A673 (cell line): ENCODE data around the gene CDH4. TPM values are rescaled to one million over a fixed set of nuclear protein-coding genes. Genes with fewer than 3 reads are reported as not detected.

ENCODE experiments used
- BruUV-seq: library from RNA; stranded (reverse); fragments of 400-500 nt; replicated peaks from 2 replicates; lab custom pipeline; 2021; lab: Mats Ljungman, UMichigan
- CTCF ChIA-PET: fragments of 300-600 bp; sonication (Branson Sonifier 250); formaldehyde crosslinking; loops from one replicate; lab custom pipeline; 2022; ENCODE audit warnings: antibody characterized with exemption; lab: Charles Lee
- POLR2A ChIA-PET: fragments of 300-600 bp; sonication (Branson Sonifier 250); formaldehyde crosslinking; loops from one replicate; lab custom pipeline; 2022; ENCODE audit warnings: antibody characterized with exemption; ENCODE audit not compliant: low non-redundant PET; lab: Charles Lee
- DNase-seq: peaks from one replicate; pipeline ENCODE4 v3.0.0-alpha.2; 2015; ENCODE audit warnings: low spot score
- H3K27ac ChIP-seq: fragments of 200-600 bp; sonication (generic); 2 replicates; pipeline ENCODE4 v1.5.1; 2016; ENCODE audit warnings: mixed run types, low read depth, mild to moderate bottlenecking, mixed read lengths, antibody characterized with exemption, low read length; ENCODE audit not compliant: poor library complexity, severe bottlenecking
- H3K27me3 ChIP-seq: fragments of 200-600 bp; sonication (generic); replicated peaks from 2 replicates; pipeline ENCODE4 v1.6.1; 2017; ENCODE audit warnings: mixed run types, low read depth, mild to moderate bottlenecking, mixed read lengths, antibody characterized with exemption, low read length; ENCODE audit not compliant: insufficient read depth, poor library complexity
- H3K36me3 ChIP-seq: fragments of 200-600 bp; sonication (generic); 2 replicates; pipeline ENCODE4 v1.6.1; 2016; ENCODE audit warnings: mixed run types, mild to moderate bottlenecking, mixed read lengths, antibody characterized with exemption, low read length; ENCODE audit not compliant: insufficient read depth, poor library complexity, severe bottlenecking
- H3K4me1 ChIP-seq: fragments of 200-600 bp; sonication (generic); 2 replicates; pipeline ENCODE4 v1.6.1; 2017; ENCODE audit warnings: mixed run types, mild to moderate bottlenecking, mixed read lengths, antibody characterized with exemption, low read length; ENCODE audit not compliant: insufficient read depth, poor library complexity, severe bottlenecking
- H3K4me3 ChIP-seq: fragments of 200-600 bp; sonication (generic); 2 replicates; pipeline ENCODE4 v1.5.1; 2016; ENCODE audit warnings: low read depth, mixed run types, mild to moderate bottlenecking, mixed read lengths, low read length; ENCODE audit not compliant: poor library complexity, severe bottlenecking
- H3K9me3 ChIP-seq: fragments of 200-600 bp; sonication (generic); 2 replicates; pipeline ENCODE4 v1.6.1; 2016; ENCODE audit warnings: mixed run types, low read depth, mild to moderate bottlenecking, mixed read lengths, antibody characterized with exemption, low read length; ENCODE audit not compliant: poor library complexity, severe bottlenecking
- EZH2 ChIP-seq: fragments of 200-600 bp; sonication (generic); IDR thresholded peaks from 2 replicates; pipeline ENCODE4 v1.6.1; 2017; ENCODE audit warnings: borderline replicate concordance, low read depth, mild to moderate bottlenecking, mixed read lengths, antibody characterized with exemption, low read length; ENCODE audit not compliant: poor library complexity, severe bottlenecking
- intact Hi-C: fragments of 100-400 bp; cut with micrococcal nuclease; formaldehyde crosslinking; loops from one replicate; pipeline ENCODE4 v1.10.0; 2022; ENCODE audit not compliant: unreplicated experiment
- total RNA-seq: library from RNA; stranded (reverse); gene quantifications from 2 replicates; pipeline ENCODE4 v1.2.3, GENCODE V29; 2021
- TF ChIP-seq, protein P1 (sequence below): fragments of 300-800, 200-600 bp; sonication (generic); conservative IDR thresholded peaks from 2 replicates; pipeline ENCODE4 v1.5.1; 2017; ENCODE audit warnings: low read depth, mild to moderate bottlenecking, antibody characterized with exemption, low read length, moderate library complexity, mixed read lengths

CDH4 gene
- total RNA-seq, 1 experiment from 2014 or later: 8.3 TPM

DNA sequence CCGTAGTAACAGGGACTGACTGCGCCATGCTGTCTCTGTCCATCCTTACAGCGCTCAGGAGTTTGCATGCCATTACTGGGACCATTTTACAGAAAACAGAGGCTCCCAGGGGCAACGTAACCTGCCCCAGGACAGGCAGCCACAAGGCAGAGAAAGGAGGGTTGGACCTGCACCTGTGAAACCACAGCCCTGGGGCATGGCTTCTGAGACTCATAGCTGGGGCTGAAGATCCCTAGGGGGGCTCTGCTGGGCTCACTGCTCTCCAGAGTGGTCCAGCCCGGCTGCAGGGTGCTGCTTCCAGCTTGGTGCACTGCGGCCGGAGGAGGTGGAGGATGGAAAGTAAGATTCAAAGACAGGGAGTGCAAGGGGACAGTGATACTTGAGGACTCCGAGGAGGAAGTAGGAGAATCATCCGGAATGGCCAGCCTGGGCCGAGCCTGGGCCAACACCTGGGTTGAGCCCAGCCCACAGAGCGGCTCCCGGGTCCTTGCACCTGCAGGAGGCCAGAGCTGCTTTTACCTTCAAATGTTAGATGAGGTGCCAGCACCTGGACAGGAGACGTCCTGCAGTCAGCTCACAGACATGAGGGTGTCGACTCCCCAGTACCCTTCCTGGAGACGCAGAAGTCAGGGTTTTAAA is 183.2 kb downstream of the CDH4 start:
- no peak overlapping the region for H3K4me3 ChIP-seq
- ChIA-PET POLR2A (no interaction called here), CTCF (no interaction called here)
- H3K27me3 ChIP-seq: no peaks in the 10 kb centered on the region
- H3K36me3 ChIP-seq: no peaks in the 10 kb centered on the region
- no peak for DNase-seq
- TF ChIP-seq, protein P1, sequence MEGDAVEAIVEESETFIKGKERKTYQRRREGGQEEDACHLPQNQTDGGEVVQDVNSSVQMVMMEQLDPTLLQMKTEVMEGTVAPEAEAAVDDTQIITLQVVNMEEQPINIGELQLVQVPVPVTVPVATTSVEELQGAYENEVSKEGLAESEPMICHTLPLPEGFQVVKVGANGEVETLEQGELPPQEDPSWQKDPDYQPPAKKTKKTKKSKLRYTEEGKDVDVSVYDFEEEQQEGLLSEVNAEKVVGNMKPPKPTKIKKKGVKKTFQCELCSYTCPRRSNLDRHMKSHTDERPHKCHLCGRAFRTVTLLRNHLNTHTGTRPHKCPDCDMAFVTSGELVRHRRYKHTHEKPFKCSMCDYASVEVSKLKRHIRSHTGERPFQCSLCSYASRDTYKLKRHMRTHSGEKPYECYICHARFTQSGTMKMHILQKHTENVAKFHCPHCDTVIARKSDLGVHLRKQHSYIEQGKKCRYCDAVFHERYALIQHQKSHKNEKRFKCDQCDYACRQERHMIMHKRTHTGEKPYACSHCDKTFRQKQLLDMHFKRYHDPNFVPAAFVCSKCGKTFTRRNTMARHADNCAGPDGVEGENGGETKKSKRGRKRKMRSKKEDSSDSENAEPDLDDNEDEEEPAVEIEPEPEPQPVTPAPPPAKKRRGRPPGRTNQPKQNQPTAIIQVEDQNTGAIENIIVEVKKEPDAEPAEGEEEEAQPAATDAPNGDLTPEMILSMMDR: no peak
- no peak for TF ChIP-seq EZH2
- intact Hi-C loops: no loop called here
- H3K27ac ChIP-seq: peak overlapping the region; percentile 95
- peaks cover 68% of the 10 kb centered on the region for H3K4me1 ChIP-seq
- BruUV-seq: no TSS peak
- H3K9me3 ChIP-seq: no peaks in the 10 kb centered on the region

DNA sequence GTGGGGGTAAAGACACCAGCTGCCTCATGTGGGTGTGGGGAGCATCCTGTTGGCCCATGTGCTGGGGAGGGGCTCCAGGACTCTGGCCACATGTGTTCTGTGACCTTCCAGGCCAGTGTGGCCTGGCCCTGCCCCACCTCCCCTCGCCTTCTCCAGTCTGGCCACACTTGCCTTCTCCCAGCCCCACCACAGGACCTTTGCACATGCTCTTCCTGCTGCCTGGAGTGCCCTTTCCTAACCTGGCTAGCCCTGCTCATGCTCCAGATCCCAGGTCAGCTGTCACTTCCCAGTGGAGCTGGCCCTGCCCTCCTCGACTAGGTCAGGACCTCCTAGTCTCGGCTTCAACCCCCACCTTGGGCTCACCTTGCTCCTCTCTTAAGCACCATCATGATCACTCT is 183.8 kb downstream of the CDH4 start:
- peaks cover 66% of the 10 kb centered on the region for H3K4me1 ChIP-seq
- intact Hi-C loops: no loop called here
- H3K27ac ChIP-seq: peak overlapping the region; percentile 95
- no peaks in the 10 kb centered on the region for H3K27me3 ChIP-seq
- ChIA-PET POLR2A (no interaction called here), CTCF (no interaction called here)
- no peaks in the 10 kb centered on the region for H3K36me3 ChIP-seq
- H3K9me3 ChIP-seq: no peaks in the 10 kb centered on the region
- TF ChIP-seq EZH2: no peak
- TF ChIP-seq, protein P1: no peak
- no peak for DNase-seq
- BruUV-seq: no TSS peak
- H3K4me3 ChIP-seq: no peak overlapping the region

DNA sequence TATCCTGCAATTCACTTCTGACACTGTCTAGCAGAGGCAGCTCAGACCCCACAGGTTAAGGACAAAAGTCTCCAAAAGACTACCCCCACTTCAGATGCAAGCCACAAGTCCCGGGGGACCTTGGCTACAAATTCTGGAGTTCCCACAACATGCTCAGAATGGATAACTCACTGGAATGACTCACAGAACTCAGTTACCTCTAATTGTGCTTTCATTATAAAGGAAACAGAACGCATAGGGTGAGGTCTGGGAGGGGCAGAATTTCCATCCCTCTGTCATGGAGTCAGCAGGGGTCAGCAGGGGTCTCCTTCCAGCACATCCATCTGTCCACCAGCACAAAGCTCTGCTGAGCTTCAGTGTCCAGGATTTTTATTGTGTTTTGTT is 184.2 kb downstream of the CDH4 start:
- H3K27ac ChIP-seq: peak overlapping the region; percentile 95
- DNase-seq: peak; percentile 92

More for the DNA sequence above, 184.2 kb downstream of the CDH4 start:
- ChIA-PET POLR2A (interaction anchor here (0.8 to 0.9 kb wide), 2 partner anchors 10 to 48 kb away, joined by 3 to 12 read pairs; no protein-coding TSS in a partner anchor), CTCF (interaction anchor here (0.7 kb wide), 1 partner anchor 81 kb away, joined by 3 read pairs; no protein-coding TSS in a partner anchor)
- Histone ChIP-seq H3K4me3 (no peak overlapping the region), H3K36me3 (no peaks in the 10 kb centered on the region), H3K27me3 (no peaks in the 10 kb centered on the region), H3K9me3 (no peaks in the 10 kb centered on the region), H3K4me1 (peaks cover 63% of the 10 kb centered on the region)
- BruUV-seq: no TSS peak
- TF ChIP-seq EZH2: no peak
- TF ChIP-seq, protein P1: no peak
- intact Hi-C loops: no loop called here
